DND-41 (cell line): Measurements from ENCODE around the gene TLDC2.
"Not testable (repeated sequence)": the region's sequence is repeated elsewhere in the genome, so short reads cannot be mapped to it uniquely, and the experiment has no call there.

Source experiments
- ATAC-seq: fragments of 200-7000 bp; cut with Tn5 transposase; 3 replicates; pipeline ENCODE4 v1.9.1; 2021; ENCODE audit warnings: low read depth; ENCODE audit not compliant: insufficient read depth
- DNase-seq: peaks from one replicate; pipeline ENCODE4 v3.0.0-alpha.2; 2020
- H2AFZ ChIP-seq: 2 replicates; pipeline ENCODE4 v1.6.0; 2012; ENCODE audit warnings: low read depth, low read length
- H3K27ac ChIP-seq: 2 replicates; pipeline ENCODE4 v1.5.1; 2012; ENCODE audit warnings: low read length, inconsistent platforms
- H3K27me3 ChIP-seq: fragments of 200-600 bp; sonication (generic); 2 replicates; pipeline ENCODE4 v1.6.0; 2012; ENCODE audit warnings: low read length, mild to moderate bottlenecking, inconsistent platforms; ENCODE audit not compliant: insufficient read depth, poor library complexity
- H3K36me3 ChIP-seq: 2 replicates; pipeline ENCODE4 v1.5.1; 2012; ENCODE audit warnings: low read length, inconsistent platforms; ENCODE audit not compliant: insufficient read depth
- H3K4me1 ChIP-seq: 2 replicates; pipeline ENCODE4 v1.5.1; 2012; ENCODE audit warnings: mild to moderate bottlenecking, low read length; ENCODE audit not compliant: insufficient read depth
- H3K4me2 ChIP-seq: 2 replicates; pipeline ENCODE4 v1.6.0; 2012; ENCODE audit warnings: mild to moderate bottlenecking, moderate library complexity, low read length, inconsistent platforms; ENCODE audit not compliant: insufficient read depth
- H3K4me3 ChIP-seq, 2 experiments: fragments of 200-600 bp in 1 of 2; shearing (Covaris generic) in 1 of 2; 2 replicates each; pipeline ENCODE4 v1.5.1; 2012 to 2016; ENCODE audit warnings: inconsistent platforms in 2 of 2, low read length in 2 of 2, mild to moderate bottlenecking in 2 of 2, low read depth in 1 of 2, moderate library complexity in 1 of 2
- H3K79me2 ChIP-seq: 2 replicates; pipeline ENCODE4 v1.6.0; 2012; ENCODE audit warnings: low read length, inconsistent platforms; ENCODE audit not compliant: insufficient read depth
- H3K9ac ChIP-seq: 2 replicates; pipeline ENCODE4 v1.6.0; 2012; ENCODE audit warnings: low read depth, mild to moderate bottlenecking, inconsistent platforms, low read length, moderate library complexity
- H3K9me3 ChIP-seq: 2 replicates; pipeline ENCODE4 v1.5.1; 2012; ENCODE audit warnings: low read length, moderate library complexity, mild to moderate bottlenecking, inconsistent platforms; ENCODE audit not compliant: insufficient read depth, severe bottlenecking
- H4K20me1 ChIP-seq: 2 replicates; pipeline ENCODE4 v1.6.0; 2012; ENCODE audit warnings: low read length; ENCODE audit not compliant: insufficient read depth
- CTCF ChIP-seq: IDR thresholded peaks from 2 replicates; pipeline ENCODE4 v1.5.1; 2012; ENCODE audit warnings: borderline replicate concordance, low read length, moderate library complexity, mild to moderate bottlenecking; ENCODE audit not compliant: poor library complexity, severe bottlenecking; ENCODE audit errors: extremely low read depth
- EZH2 ChIP-seq: IDR thresholded peaks from 3 replicates; pipeline ENCODE4 v1.6.1; 2012; ENCODE audit warnings: borderline replicate concordance, low read depth, mild to moderate bottlenecking, moderate library complexity, low read length, inconsistent platforms; ENCODE audit not compliant: severe bottlenecking

Gene TLDC2

GRCh38 chr20:36871640-36872570, 4.0 kb upstream of the TLDC2 start:
- Histone ChIP-seq H3K4me1 (no peaks in the 10 kb centered on the region), H3K27me3 (no peaks in the 10 kb centered on the region), H2AFZ (no peak overlapping the region), H4K20me1 (no peaks in the 10 kb centered on the region), H3K9me3 (no peaks in the 10 kb centered on the region), H3K36me3 (no peaks in the 10 kb centered on the region), H3K4me3 (no peak overlapping the region), H3K9ac (no peak overlapping the region), H3K4me2 (no peak overlapping the region), H3K79me2 (no peaks in the 10 kb centered on the region), H3K27ac (no peak overlapping the region)
- DNase-seq (no peak), ATAC-seq (no peak)
- TF ChIP-seq CTCF (no peak), EZH2 (no peak)

- no peak for DNase-seq
- H2AFZ ChIP-seq, result no peak overlapping the region
- H4K20me1 ChIP-seq, result no peaks in the 10 kb centered on the region
- no peak overlapping the region for H3K4me2 ChIP-seq
- ATAC-seq, result no peak
- TF ChIP-seq EZH2, result no peak
- no peak for TF ChIP-seq CTCF
- H3K27ac ChIP-seq, result no peak overlapping the region
- no peak overlapping the region for H3K4me3 ChIP-seq
- H3K4me1 ChIP-seq, result no peaks in the 10 kb centered on the region
- H3K9me3 ChIP-seq, result no peaks in the 10 kb centered on the region
- H3K79me2 ChIP-seq, result no peaks in the 10 kb centered on the region
- H3K9ac ChIP-seq, result no peak overlapping the region
- no peaks in the 10 kb centered on the region for H3K36me3 ChIP-seq
- no peaks in the 10 kb centered on the region for H3K27me3 ChIP-seq
These were observed 3.1 kb upstream of the TLDC2 start for GRCh38 chr20:36872852-36873251.

GRCh38 chr20:36873498-36874189, 2.3 kb upstream of the TLDC2 start:
- no peaks in the 10 kb centered on the region for H3K79me2 ChIP-seq
- no peak overlapping the region for H3K9ac ChIP-seq
- H3K27me3 ChIP-seq, result no peaks in the 10 kb centered on the region
- no peak overlapping the region for H3K4me3 ChIP-seq
- DNase-seq (no peak), ATAC-seq (no peak)
- no peaks in the 10 kb centered on the region for H3K36me3 ChIP-seq
- no peaks in the 10 kb centered on the region for H3K4me1 ChIP-seq
- no peak overlapping the region for H3K27ac ChIP-seq
- no peaks in the 10 kb centered on the region for H3K9me3 ChIP-seq
- no peak overlapping the region for H2AFZ ChIP-seq
- H3K4me2 ChIP-seq, result no peak overlapping the region
- no peaks in the 10 kb centered on the region for H4K20me1 ChIP-seq
- TF ChIP-seq EZH2 (no peak), CTCF (no peak)

GRCh38 chr20:36875093-36875492, 845 bp upstream of the TLDC2 start:
- not testable (repeated sequence) for H3K4me2 ChIP-seq, ATAC-seq

More at GRCh38 chr20:36875093-36875492, 845 bp upstream of the TLDC2 start:
- DNase-seq, H3K79me2 ChIP-seq, H3K4me3 ChIP-seq, H4K20me1 ChIP-seq, H3K4me1 ChIP-seq, H3K27ac ChIP-seq, H3K36me3 ChIP-seq, H3K9me3 ChIP-seq, H2AFZ ChIP-seq, H3K27me3 ChIP-seq, H3K9ac ChIP-seq: not testable (repeated sequence)
